Nephron progenitor cell (in vitro differentiated cells): Measurements from ENCODE around the gene SMARCC2.

Experiments
- DNase-seq: peaks from one replicate; pipeline ENCODE4 v3.0.0; 2021
- H3K27ac Mint-ChIP-seq: 2 replicates; pipeline ENCODE4 v1.8.0; 2021; ENCODE audit warnings: mild to moderate bottlenecking, moderate library complexity, mixed read lengths
- H3K27me3 Mint-ChIP-seq: 2 replicates; pipeline ENCODE4 v1.8.0; 2021; ENCODE audit warnings: mild to moderate bottlenecking, low read depth, mixed read lengths; ENCODE audit not compliant: poor library complexity
- H3K36me3 Mint-ChIP-seq: 2 replicates; pipeline ENCODE4 v1.8.0; 2021; ENCODE audit warnings: low read depth, mixed read lengths
- H3K4me1 Mint-ChIP-seq: 2 replicates; pipeline ENCODE4 v1.8.0; 2021; ENCODE audit warnings: mixed read lengths
- H3K4me3 Mint-ChIP-seq: 2 replicates; pipeline ENCODE4 v1.8.0; 2021; ENCODE audit warnings: mild to moderate bottlenecking, moderate library complexity, mixed read lengths
- H3K9me3 Mint-ChIP-seq: 2 replicates; pipeline ENCODE4 v1.8.0; 2021; ENCODE audit warnings: mild to moderate bottlenecking, moderate library complexity, mixed read lengths
- CTCF ChIP-seq: fragments of 200-600 bp; sonication (generic); IDR thresholded peaks from 2 replicates; pipeline ENCODE4 v1.5.0; 2021; ENCODE audit warnings: antibody characterized with exemption

Gene SMARCC2

DNA sequence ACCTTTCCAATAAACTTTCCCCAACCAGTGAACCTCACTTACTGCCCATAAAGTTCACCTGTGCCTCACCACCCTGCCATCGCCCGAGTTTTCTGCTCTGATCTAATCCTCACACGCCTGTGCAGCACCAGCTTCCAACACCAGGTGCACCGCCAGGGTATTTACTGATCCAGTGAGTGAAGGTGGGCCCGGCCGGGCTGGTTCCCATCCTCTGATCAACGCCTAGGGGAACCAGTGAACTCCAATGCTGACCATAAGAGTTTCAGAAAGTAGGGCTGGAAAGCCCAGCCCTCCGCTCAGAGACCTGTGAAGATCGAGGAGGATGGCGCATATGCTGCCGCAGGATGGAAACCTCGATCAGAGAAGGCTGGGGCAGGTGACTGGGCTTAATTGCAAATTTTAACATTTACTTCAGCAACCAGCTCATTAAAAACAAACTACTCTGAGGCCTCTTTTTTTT is 37.6 kb downstream of the SMARCC2 start:
- DNase-seq = peak; percentile 46
- Mint-ChIP-seq H3K9me3 (no peaks in the 10 kb centered on the region), H3K36me3 (peaks cover 14% of the 10 kb centered on the region), H3K27ac (peak overlapping the region; percentile 64), H3K27me3 (peaks cover 7% of the 10 kb centered on the region), H3K4me1 (peaks cover 42% of the 10 kb centered on the region), H3K4me3 (peak overlapping the region; percentile 98)
- TF ChIP-seq CTCF = peak; percentile 42

DNA sequence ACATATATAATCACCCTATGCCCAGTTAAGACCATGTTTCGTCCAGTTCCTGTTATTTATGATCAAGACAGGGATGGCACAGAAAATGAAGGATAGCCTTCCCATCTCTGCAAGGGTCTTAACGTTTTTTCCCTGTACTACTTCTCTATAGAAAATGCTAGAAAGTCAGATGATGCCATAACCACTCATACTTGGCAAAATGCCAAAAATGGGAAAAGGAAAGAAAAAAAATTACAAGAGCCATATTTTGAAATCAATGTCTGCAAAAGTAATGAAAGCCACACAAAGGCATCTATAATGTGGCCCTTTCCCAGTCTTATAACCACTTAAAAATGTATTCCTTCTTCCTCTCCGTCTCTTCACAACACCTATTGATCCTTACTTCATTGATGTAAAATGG is 38.7 kb downstream of the SMARCC2 start:
- Mint-ChIP-seq H3K27ac (no peak overlapping the region), H3K36me3 (peaks cover 10% of the 10 kb centered on the region), H3K4me1 (peaks cover 41% of the 10 kb centered on the region), H3K4me3 (peak overlapping the region; percentile 98), H3K27me3 (peaks cover 7% of the 10 kb centered on the region), H3K9me3 (no peaks in the 10 kb centered on the region)
- no peak for TF ChIP-seq CTCF
- DNase-seq = no peak

- Mint-ChIP-seq H3K27ac (no peak overlapping the region), H3K4me1 (peaks cover 11% of the 10 kb centered on the region), H3K27me3 (peaks cover 4% of the 10 kb centered on the region), H3K9me3 (no peaks in the 10 kb centered on the region), H3K4me3 (no peak overlapping the region), H3K36me3 (peaks cover 31% of the 10 kb centered on the region)
- TF ChIP-seq CTCF = no peak
- no peak for DNase-seq
Measured at GRCh38 chr12:56146492-56147460, 42.5 kb downstream of the SMARCC2 start.

DNA sequence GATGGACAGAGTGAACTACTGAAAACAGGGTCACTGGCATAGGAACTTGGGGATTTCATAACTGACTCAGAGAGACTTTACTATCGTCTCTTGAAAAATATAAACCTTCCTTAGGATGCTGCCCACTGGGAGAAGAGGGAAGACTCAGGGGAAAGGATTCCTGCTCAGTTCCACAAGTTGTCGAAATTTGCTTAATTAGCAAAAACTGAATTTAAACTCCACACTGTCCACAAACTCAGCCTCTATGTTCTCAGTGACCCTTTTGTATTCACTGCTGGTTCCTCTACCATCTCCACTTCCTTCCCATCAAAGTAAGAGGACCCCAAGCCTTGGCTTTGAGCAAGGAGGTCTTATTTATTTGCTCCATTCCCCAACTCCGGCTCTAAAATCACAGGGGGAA is 44.1 kb downstream of the SMARCC2 start:
- no peak overlapping the region for H3K4me3 Mint-ChIP-seq
- DNase-seq = no peak
- H3K9me3 Mint-ChIP-seq = no peaks in the 10 kb centered on the region
- H3K36me3 Mint-ChIP-seq = peaks cover 43% of the 10 kb centered on the region
- peaks cover 5% of the 10 kb centered on the region for H3K4me1 Mint-ChIP-seq
- H3K27ac Mint-ChIP-seq = peak overlapping the region; percentile 61
- TF ChIP-seq CTCF = no peak
- H3K27me3 Mint-ChIP-seq = peaks cover 4% of the 10 kb centered on the region

GRCh38 chr12:56143870-56144269 is 45.4 kb downstream of the SMARCC2 start:
- H3K27me3 Mint-ChIP-seq = peaks cover 4% of the 10 kb centered on the region
- peak overlapping the region; percentile 87 for H3K27ac Mint-ChIP-seq
- no peak overlapping the region for H3K4me3 Mint-ChIP-seq
- no peak for DNase-seq
- peaks cover 5% of the 10 kb centered on the region for H3K4me1 Mint-ChIP-seq
- H3K9me3 Mint-ChIP-seq = no peaks in the 10 kb centered on the region
- TF ChIP-seq CTCF = no peak
- H3K36me3 Mint-ChIP-seq = peaks cover 56% of the 10 kb centered on the region
